CD4-positive, CD25-positive, alpha-beta regulatory T cell (primary cell): ENCODE results near the gene FARSB. TPM values are rescaled to one million over a fixed set of nuclear protein-coding genes. Genes with fewer than 3 reads are reported as not detected.

Source experiments
- ATAC-seq, 2 donors: fragments of 150-1000 bp; cut with Tn5 transposase; one replicate each; pipeline ENCODE4 v1.10.0; 2021; ENCODE audit warnings: low read depth in 2 of 2, moderate number of reproducible peaks in 2 of 2, moderate library complexity in 1 of 2
- DNase-seq, 3 donors: peaks; one replicate each; pipeline versions ENCODE4 v3.0.0 to v3.0.0-alpha.2; 2012 to 2022; ENCODE audit warnings: mixed read lengths in 1 of 3
- H3K27ac ChIP-seq: one replicate; pipeline ENCODE4 v1.7.0; 2013; ENCODE audit warnings: mild to moderate bottlenecking, low read length; ENCODE audit not compliant: insufficient read depth, poor library complexity, severe bottlenecking
- H3K27me3 ChIP-seq: one replicate; pipeline ENCODE4 v1.7.0; 2013; ENCODE audit warnings: low read length; ENCODE audit not compliant: control insufficient read depth, insufficient read depth
- H3K36me3 ChIP-seq: one replicate; pipeline ENCODE4 v1.7.0; 2013; ENCODE audit warnings: mild to moderate bottlenecking, low read length, moderate library complexity; ENCODE audit not compliant: control insufficient read depth, insufficient read depth
- H3K4me1 ChIP-seq: 2 replicates; pipeline ENCODE4 v1.7.0; 2013; ENCODE audit warnings: mild to moderate bottlenecking, low read length; ENCODE audit not compliant: insufficient read depth, control insufficient read depth, poor library complexity, severe bottlenecking
- H3K4me3 ChIP-seq: one replicate; pipeline ENCODE4 v1.7.0; 2013; ENCODE audit warnings: low read depth, mild to moderate bottlenecking, low read length, moderate library complexity
- H3K9me3 ChIP-seq, 2 experiments: 1 replicate in 1 of 2; 2 replicates in 1 of 2; pipeline ENCODE4 v1.7.0; 2013; ENCODE audit warnings: low read length in 2 of 2, mild to moderate bottlenecking in 1 of 2, moderate library complexity in 1 of 2; ENCODE audit not compliant: control insufficient read depth in 2 of 2
- H3K27ac Mint-ChIP-seq, 3 donors: one replicate each; pipeline ENCODE4 v1.8.0; 2020 to 2022; ENCODE audit warnings: mild to moderate bottlenecking in 3 of 3, mixed read lengths in 3 of 3, moderate library complexity in 2 of 3
- H3K27me3 Mint-ChIP-seq: one replicate; pipeline ENCODE4 v1.8.0; 2022; ENCODE audit warnings: mild to moderate bottlenecking, mixed read lengths
- H3K36me3 Mint-ChIP-seq: one replicate; pipeline ENCODE4 v1.8.0; 2020; ENCODE audit warnings: mixed read lengths
- H3K4me1 Mint-ChIP-seq, 4 donors: one replicate each; pipeline ENCODE4 v1.8.0; 2020 to 2022; ENCODE audit warnings: mixed read lengths in 4 of 4, mild to moderate bottlenecking in 1 of 4
- H3K4me3 Mint-ChIP-seq, 4 donors: one replicate each; pipeline ENCODE4 v1.8.0; 2020 to 2022; ENCODE audit warnings: mild to moderate bottlenecking in 4 of 4, mixed read lengths in 4 of 4, moderate library complexity in 3 of 4
- H3K9me3 Mint-ChIP-seq, 7 donors: one replicate each; pipeline ENCODE4 v1.8.0; 2020 to 2022; ENCODE audit warnings: mixed read lengths in 7 of 7, mild to moderate bottlenecking in 3 of 7, moderate library complexity in 2 of 7
- polyA plus RNA-seq, 4 donors: library from polyadenylated mRNA; unstranded; fragments of 300-500 nt; fragmentation: Illumina TruSeq; gene quantifications; one replicate each; pipeline ENCODE4 v1.2.3, GENCODE V29; 2021
- total RNA-seq: library from RNA; stranded (reverse); gene quantifications from one replicate; pipeline ENCODE4 v1.2.3, GENCODE V29; 2022

The FARSB gene
- total and polyA plus RNA-seq, 5 donors from 2014 or later, result 10.8 to 26.2 (median 25.0) TPM

- H3K36me3 Mint-ChIP-seq, result peaks cover 5% of the 10 kb centered on the region
- Histone ChIP-seq H3K9me3 (no peaks in the 10 kb centered on the region), H3K36me3 (no peaks in the 10 kb centered on the region), H3K27ac (peak overlapping the region; percentile 98), H3K4me1 (peaks cover 43% of the 10 kb centered on the region), H3K4me3 (peak overlapping the region; percentile 95), H3K27me3 (no peaks in the 10 kb centered on the region)
- no peaks in the 10 kb centered on the region for H3K9me3 Mint-ChIP-seq
- H3K27ac Mint-ChIP-seq, result peak overlapping the region in 2 of 3 donors; percentile 98 to 99
- no peaks in the 10 kb centered on the region for H3K27me3 Mint-ChIP-seq
- DNase-seq, result no peak
- peaks cover 16 to 47% (median 32%) of the 10 kb centered on the region in 4 donors for H3K4me1 Mint-ChIP-seq
- H3K4me3 Mint-ChIP-seq, result peak overlapping the region; percentile 98 to 99 (median 99)
- ATAC-seq, result peak in 1 of 2 donors; percentile 3
Observed at GRCh38 chr2:222656526-222657446, 894 bp upstream of the FARSB start.

- H3K4me3 ChIP-seq, result peak overlapping the region; percentile 48
- peaks cover 43% of the 10 kb centered on the region for H3K4me1 ChIP-seq
- H3K27me3 ChIP-seq, result no peaks in the 10 kb centered on the region
- no peaks in the 10 kb centered on the region for H3K9me3 ChIP-seq
- peaks cover 15% of the 10 kb centered on the region for H3K36me3 Mint-ChIP-seq
- peak overlapping the region; percentile 65 to 98 (median 75) for H3K27ac Mint-ChIP-seq
- peak overlapping the region; percentile 49 for H3K27ac ChIP-seq
- ATAC-seq (no peak), DNase-seq (no peak)
- H3K4me1 Mint-ChIP-seq, result peaks cover 33 to 72% (median 48%) of the 10 kb centered on the region in 4 donors
- H3K36me3 ChIP-seq, result peaks cover 3% of the 10 kb centered on the region
- no peaks in the 10 kb centered on the region for H3K9me3 Mint-ChIP-seq
- peak overlapping the region; percentile 37 to 99 (median 78) for H3K4me3 Mint-ChIP-seq
- H3K27me3 Mint-ChIP-seq, result no peaks in the 10 kb centered on the region
Observed at GRCh38 chr2:222653280-222653679, 2.6 kb downstream of the FARSB start.

GRCh38 chr2:222652491-222653255, 3.2 kb downstream of the FARSB start:
- H3K9me3 ChIP-seq, result no peaks in the 10 kb centered on the region
- ATAC-seq (no peak), DNase-seq (peak in 1 of 3 donors; percentile 70)
- peak overlapping the region; percentile 48 for H3K4me3 ChIP-seq
- Mint-ChIP-seq H3K27me3 (no peaks in the 10 kb centered on the region), H3K27ac (peak overlapping the region; percentile 65 to 98 (median 75)), H3K9me3 (no peaks in the 10 kb centered on the region), H3K4me3 (peak overlapping the region; percentile 37 to 99 (median 78)), H3K36me3 (peaks cover 21% of the 10 kb centered on the region), H3K4me1 (peaks cover 33 to 74% (median 49%) of the 10 kb centered on the region in 4 donors)
- H3K4me1 ChIP-seq, result peaks cover 43% of the 10 kb centered on the region
- peaks cover 5% of the 10 kb centered on the region for H3K36me3 ChIP-seq
- H3K27me3 ChIP-seq, result no peaks in the 10 kb centered on the region
- peak overlapping the region; percentile 49 for H3K27ac ChIP-seq

- no peaks in the 10 kb centered on the region for H3K9me3 ChIP-seq
- Mint-ChIP-seq H3K27ac (peak overlapping the region in 2 of 3 donors; percentile 65 to 98), H3K36me3 (peaks cover 23% of the 10 kb centered on the region), H3K27me3 (no peaks in the 10 kb centered on the region), H3K9me3 (no peaks in the 10 kb centered on the region), H3K4me3 (peak overlapping the region in 1 of 4 donors; percentile 62), H3K4me1 (peaks cover 33 to 72% (median 49%) of the 10 kb centered on the region in 4 donors)
- peaks cover 10% of the 10 kb centered on the region for H3K36me3 ChIP-seq
- ATAC-seq (no peak), DNase-seq (no peak)
- H3K4me1 ChIP-seq, result peaks cover 41% of the 10 kb centered on the region
- H3K27me3 ChIP-seq, result no peaks in the 10 kb centered on the region
- H3K4me3 ChIP-seq, result peak overlapping the region; percentile 48
- no peak overlapping the region for H3K27ac ChIP-seq
Observed at GRCh38 chr2:222651718-222652418, 4.0 kb downstream of the FARSB start.

GRCh38 chr2:222649801-222650200, 6.1 kb downstream of the FARSB start:
- H3K36me3 Mint-ChIP-seq, result peaks cover 38% of the 10 kb centered on the region
- H3K27ac Mint-ChIP-seq, result no peak overlapping the region
- H3K4me1 ChIP-seq, result peaks cover 27% of the 10 kb centered on the region
- no peaks in the 10 kb centered on the region for H3K27me3 ChIP-seq
- peaks cover 20% of the 10 kb centered on the region for H3K36me3 ChIP-seq
- no peaks in the 10 kb centered on the region for H3K27me3 Mint-ChIP-seq
- ATAC-seq (no peak), DNase-seq (no peak)
- no peaks in the 10 kb centered on the region for H3K9me3 Mint-ChIP-seq
- H3K4me1 Mint-ChIP-seq, result peaks cover 24 to 56% (median 46%) of the 10 kb centered on the region in 4 donors
- no peak overlapping the region for H3K4me3 ChIP-seq
- H3K27ac ChIP-seq, result no peak overlapping the region
- H3K4me3 Mint-ChIP-seq, result peak overlapping the region in 2 of 4 donors; percentile 51 to 62
- H3K9me3 ChIP-seq, result no peaks in the 10 kb centered on the region

GRCh38 chr2:222646008-222646407, 9.9 kb downstream of the FARSB start:
- Mint-ChIP-seq H3K9me3 (peaks cover 0 to 3% (median 0%) of the 10 kb centered on the region in 7 donors), H3K27ac (no peak overlapping the region), H3K36me3 (peaks cover 59% of the 10 kb centered on the region), H3K27me3 (no peaks in the 10 kb centered on the region), H3K4me1 (peaks cover 18 to 37% (median 32%) of the 10 kb centered on the region in 4 donors), H3K4me3 (no peak overlapping the region)
- Histone ChIP-seq H3K9me3 (no peaks in the 10 kb centered on the region), H3K4me1 (no peaks in the 10 kb centered on the region), H3K27me3 (no peaks in the 10 kb centered on the region), H3K36me3 (peaks cover 44% of the 10 kb centered on the region), H3K4me3 (no peak overlapping the region), H3K27ac (no peak overlapping the region)
- ATAC-seq (no peak), DNase-seq (no peak)

GRCh38 chr2:222643134-222643533, 12.8 kb downstream of the FARSB start:
- no peak overlapping the region for H3K27ac ChIP-seq
- H3K9me3 ChIP-seq, result no peaks in the 10 kb centered on the region
- Mint-ChIP-seq H3K4me3 (no peak overlapping the region), H3K9me3 (peaks cover 0 to 3% (median 0%) of the 10 kb centered on the region in 7 donors), H3K4me1 (peaks cover 5 to 25% (median 20%) of the 10 kb centered on the region in 4 donors), H3K27ac (peak overlapping the region in 1 of 3 donors; percentile 25), H3K36me3 (peaks cover 56% of the 10 kb centered on the region), H3K27me3 (no peaks in the 10 kb centered on the region)
- H3K36me3 ChIP-seq, result peaks cover 60% of the 10 kb centered on the region
- H3K4me1 ChIP-seq, result no peaks in the 10 kb centered on the region
- H3K4me3 ChIP-seq, result no peak overlapping the region
- no peak for DNase-seq
- no peaks in the 10 kb centered on the region for H3K27me3 ChIP-seq
- ATAC-seq, result no peak
